Activated naive CD8-positive, alpha-beta T cell treated with anti-CD3 and anti-CD28 coated beads, Interleukin-2, amount 50 U/mL, for 24 hours (primary cell): ENCODE measurements around the gene GAS7.

Experiments used
- ATAC-seq: fragments of 150-1000 bp; cut with Tn5 transposase; one replicate; pipeline ENCODE4 v1.10.0; 2021
- DNase-seq: peaks from one replicate; pipeline ENCODE4 v3.0.0; 2021
- H3K27ac Mint-ChIP-seq: one replicate; pipeline ENCODE4 v1.8.0; 2021; ENCODE audit warnings: mild to moderate bottlenecking, mixed read lengths
- H3K27me3 Mint-ChIP-seq: one replicate; pipeline ENCODE4 v1.8.0; 2021; ENCODE audit warnings: mixed read lengths
- H3K36me3 Mint-ChIP-seq: one replicate; pipeline ENCODE4 v1.8.0; 2021; ENCODE audit warnings: low read depth, mixed read lengths
- H3K4me1 Mint-ChIP-seq: one replicate; pipeline ENCODE4 v1.8.0; 2021; ENCODE audit warnings: mixed read lengths
- H3K4me3 Mint-ChIP-seq: one replicate; pipeline ENCODE4 v1.8.0; 2021; ENCODE audit warnings: mild to moderate bottlenecking, moderate library complexity, mixed read lengths
- H3K9me3 Mint-ChIP-seq: one replicate; pipeline ENCODE4 v1.8.0; 2021; ENCODE audit warnings: mixed read lengths

The GAS7 gene

DNA sequence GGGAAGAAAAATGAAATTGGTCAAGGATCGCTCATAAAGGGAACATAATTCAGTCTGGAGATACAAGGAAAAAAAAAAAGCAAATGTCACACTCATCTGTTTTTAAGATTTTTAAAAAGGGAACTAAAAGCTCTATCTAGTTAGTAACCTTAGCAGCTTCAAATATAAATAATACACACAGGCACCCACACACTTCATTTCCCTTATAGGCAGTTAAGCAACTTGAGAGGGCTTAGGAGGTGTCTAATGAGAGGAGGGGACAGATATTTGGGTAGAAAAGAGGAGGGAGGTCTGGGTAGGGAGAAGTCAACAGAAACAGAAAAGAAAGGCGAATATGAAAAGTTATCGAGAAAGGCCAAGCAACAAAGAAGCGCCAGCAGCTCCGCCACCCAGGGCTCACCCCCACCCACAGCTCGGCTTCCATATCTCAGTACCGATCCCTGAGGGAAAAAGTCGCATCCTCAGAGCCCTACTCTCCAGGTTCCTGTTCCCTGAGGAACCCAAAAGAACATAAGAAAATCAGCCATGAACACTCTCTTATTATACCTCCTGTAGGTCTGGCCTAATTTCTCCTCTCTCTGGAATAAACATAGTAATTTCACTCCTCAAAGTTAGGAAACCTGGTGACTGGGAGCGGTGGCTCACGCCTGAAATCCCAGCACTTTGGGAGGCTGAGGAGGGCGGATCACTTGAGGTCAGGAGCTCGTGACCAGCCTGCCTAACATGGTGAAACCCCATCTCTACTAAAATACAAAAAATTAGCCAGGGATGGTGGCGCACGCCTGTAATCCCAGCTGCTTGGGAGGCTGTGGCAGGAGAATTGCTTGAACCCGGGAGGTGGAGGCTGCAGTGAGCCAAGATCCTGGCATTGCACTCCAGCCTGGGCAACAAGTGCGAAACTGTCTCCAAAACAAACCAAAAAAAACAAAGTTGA is 223.7 kb downstream of the GAS7 start:
- Mint-ChIP-seq H3K4me1 (peaks cover 4% of the 10 kb centered on the region), H3K27me3 (no peaks in the 10 kb centered on the region), H3K36me3 (no peaks in the 10 kb centered on the region), H3K4me3 (no peak overlapping the region), H3K27ac (no peak overlapping the region), H3K9me3 (no peaks in the 10 kb centered on the region)
- no peak for DNase-seq
- ATAC-seq = no peak

DNA sequence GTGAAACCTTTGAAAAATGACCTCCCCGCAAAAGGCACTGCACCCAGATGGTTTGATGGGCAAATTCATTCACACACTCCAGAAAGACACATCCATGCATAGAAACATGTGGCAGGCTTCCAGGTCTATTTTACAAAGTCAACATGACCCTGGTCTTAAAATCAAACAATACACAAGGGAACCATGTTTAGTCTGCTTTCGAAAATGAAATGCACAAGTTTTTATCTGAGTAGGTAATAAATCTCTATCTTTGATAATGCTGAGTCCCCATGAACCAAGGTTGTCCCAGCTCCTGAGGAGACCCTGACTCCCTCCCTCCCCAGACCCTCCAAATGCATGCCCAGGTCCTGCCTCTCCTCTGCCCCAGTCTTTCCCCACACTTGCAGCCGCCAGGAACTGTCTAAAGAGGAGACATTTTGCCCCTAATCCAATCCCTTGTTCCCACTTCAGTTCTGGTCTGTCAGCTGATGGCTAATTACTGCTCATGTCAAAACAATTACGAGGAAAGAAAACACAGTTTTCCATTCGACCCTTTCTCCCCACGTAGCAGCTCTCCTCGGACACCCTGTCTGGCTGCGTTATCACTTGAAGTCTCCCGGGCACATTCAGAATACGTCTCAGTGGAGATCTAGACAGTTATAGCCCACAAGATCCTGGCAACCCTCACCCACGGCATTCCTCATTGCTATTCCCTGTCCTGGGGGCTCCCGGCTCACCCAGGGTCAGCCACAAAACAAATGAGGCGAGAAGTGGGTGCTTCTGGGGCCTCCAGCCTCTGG is 224.5 kb downstream of the GAS7 start:
- Mint-ChIP-seq H3K36me3 (no peaks in the 10 kb centered on the region), H3K4me3 (no peak overlapping the region), H3K9me3 (no peaks in the 10 kb centered on the region), H3K27me3 (no peaks in the 10 kb centered on the region), H3K27ac (no peak overlapping the region), H3K4me1 (peaks cover 4% of the 10 kb centered on the region)
- DNase-seq = no peak
- ATAC-seq = no peak

DNA sequence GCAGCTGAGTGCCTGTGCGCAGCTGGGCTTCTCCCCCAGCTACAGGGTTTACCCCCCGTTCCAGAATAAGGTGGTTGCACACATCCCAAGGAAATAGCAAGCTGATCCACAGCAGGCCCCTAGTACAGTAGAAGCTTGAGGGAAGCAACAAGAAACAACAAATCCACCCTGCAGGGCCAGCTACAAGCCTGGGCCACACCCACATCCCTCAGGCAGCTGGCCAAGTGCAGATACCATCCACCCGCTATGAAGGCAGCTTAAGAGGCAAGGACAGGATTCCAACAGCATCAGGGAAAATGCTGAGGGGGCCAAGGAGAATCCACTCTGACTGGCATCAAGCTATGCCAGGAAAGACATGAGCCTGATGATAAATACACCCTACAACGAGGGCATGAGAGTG is 226.4 kb downstream of the GAS7 start:
- Mint-ChIP-seq H3K27ac (no peak overlapping the region), H3K27me3 (no peaks in the 10 kb centered on the region), H3K4me3 (no peak overlapping the region), H3K9me3 (no peaks in the 10 kb centered on the region), H3K36me3 (no peaks in the 10 kb centered on the region), H3K4me1 (no peaks in the 10 kb centered on the region)
- DNase-seq = no peak
- no peak for ATAC-seq

DNA sequence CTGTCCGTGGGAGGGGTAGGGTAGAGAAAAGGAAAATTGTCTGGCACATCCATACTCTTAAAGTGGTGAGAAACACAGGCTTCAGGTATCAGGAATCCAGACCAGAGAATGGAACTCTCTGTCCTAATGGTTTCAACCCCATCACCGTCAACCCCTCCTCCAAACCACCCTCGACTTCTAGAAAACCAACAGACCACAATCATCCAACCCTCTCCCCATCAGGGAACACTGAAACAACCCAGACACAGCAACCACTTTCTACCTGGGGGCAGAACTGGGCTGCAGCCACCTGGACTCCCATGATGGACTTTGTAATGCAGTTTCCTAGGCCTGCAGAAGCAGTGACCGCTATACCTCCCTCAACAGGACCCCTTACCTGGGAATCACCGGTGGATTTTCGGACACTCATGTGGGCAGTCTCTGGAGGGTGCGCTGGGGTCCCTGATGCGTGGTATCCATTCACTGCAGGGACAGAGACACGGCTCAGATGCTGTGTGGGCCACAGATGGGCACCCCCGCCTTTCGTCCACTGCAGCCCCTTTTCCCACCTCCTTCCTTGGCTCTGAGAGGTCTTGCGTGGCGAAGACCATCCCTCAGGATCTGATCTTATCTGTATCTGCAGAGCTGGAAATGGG is 229.0 kb downstream of the GAS7 start:
- ATAC-seq (no peak), DNase-seq (no peak)
- no peak overlapping the region for H3K4me3 Mint-ChIP-seq
- H3K36me3 Mint-ChIP-seq = no peaks in the 10 kb centered on the region
- H3K9me3 Mint-ChIP-seq = no peaks in the 10 kb centered on the region
- no peaks in the 10 kb centered on the region for H3K4me1 Mint-ChIP-seq
- H3K27me3 Mint-ChIP-seq = no peaks in the 10 kb centered on the region
- no peak overlapping the region for H3K27ac Mint-ChIP-seq

DNA sequence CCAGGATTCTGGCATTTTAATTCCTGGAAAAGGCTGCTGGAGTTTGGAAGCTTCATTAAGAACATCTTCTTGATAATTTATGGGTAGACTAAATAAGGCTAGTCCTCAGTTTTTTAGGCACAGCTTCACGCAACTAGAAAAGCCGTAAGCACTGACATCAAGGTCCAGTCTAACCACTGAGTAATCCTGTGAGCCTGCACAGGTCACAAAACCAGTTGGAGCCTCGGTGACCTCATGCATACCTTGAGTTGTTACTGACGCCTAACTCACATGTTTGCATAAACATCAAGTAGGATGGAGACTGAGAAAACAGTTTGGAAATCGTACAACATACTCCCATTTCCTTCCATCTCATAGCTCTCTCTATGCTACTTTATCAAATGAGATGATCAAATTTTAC is 229.5 kb downstream of the GAS7 start:
- H3K27me3 Mint-ChIP-seq = no peaks in the 10 kb centered on the region
- no peaks in the 10 kb centered on the region for H3K9me3 Mint-ChIP-seq
- ATAC-seq = no peak
- DNase-seq = no peak
- no peaks in the 10 kb centered on the region for H3K36me3 Mint-ChIP-seq
- H3K4me3 Mint-ChIP-seq = no peak overlapping the region
- H3K4me1 Mint-ChIP-seq = no peaks in the 10 kb centered on the region
- no peak overlapping the region for H3K27ac Mint-ChIP-seq

DNA sequence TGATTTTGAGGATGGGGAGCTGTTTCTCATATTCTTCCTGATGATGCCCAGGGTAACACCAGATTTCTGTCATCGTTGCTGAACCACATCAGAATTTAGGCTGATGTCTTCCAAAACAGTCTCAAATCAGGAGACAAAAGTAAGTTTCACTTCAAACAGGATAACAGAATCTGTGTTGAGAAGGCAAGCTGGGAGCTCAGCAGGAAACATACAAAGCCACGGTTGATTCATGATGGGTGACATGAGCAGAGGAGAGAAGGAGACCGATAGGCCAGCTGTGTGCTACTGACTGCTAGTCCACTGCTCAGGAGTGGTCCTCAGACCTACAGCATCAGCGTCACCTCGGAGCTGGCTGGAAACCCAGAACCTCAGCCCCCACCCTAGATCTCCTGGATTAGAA is 230.4 kb downstream of the GAS7 start:
- Mint-ChIP-seq H3K27me3 (no peaks in the 10 kb centered on the region), H3K36me3 (no peaks in the 10 kb centered on the region), H3K4me3 (no peak overlapping the region), H3K4me1 (no peaks in the 10 kb centered on the region), H3K9me3 (no peaks in the 10 kb centered on the region), H3K27ac (no peak overlapping the region)
- ATAC-seq = no peak
- no peak for DNase-seq

DNA sequence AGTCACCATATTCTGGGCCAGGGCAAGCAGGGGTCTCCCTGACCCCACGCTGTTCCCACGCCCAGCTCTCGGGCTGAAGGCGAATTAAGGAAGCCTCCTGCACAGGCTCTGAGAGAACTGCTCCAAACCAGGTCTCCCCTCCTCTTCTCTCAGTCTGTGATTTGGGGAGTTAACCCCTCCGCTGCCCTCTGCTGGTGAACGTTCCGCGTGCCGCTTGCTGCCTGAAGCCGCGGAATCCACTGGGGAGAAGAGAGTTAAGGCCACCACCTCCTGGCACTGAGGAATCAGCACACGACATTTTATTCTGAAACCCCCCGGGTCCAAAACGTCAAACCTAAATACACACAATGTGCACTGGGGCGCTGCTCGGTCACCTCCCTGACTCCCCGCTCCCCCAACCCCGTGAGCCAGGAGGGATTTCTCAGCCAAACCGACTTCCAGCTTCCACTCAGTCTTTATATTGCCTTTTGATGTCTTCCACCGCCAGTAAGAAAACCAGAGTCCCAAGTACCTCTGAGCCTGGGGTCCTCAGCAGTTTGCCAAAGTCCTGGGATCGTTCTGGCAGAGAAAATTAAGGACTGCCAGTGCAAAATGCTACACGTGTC is 238.9 kb downstream of the GAS7 start:
- DNase-seq (peak; percentile 59), ATAC-seq (no peak)
- H3K4me3 Mint-ChIP-seq = no peak overlapping the region
- no peaks in the 10 kb centered on the region for H3K4me1 Mint-ChIP-seq
- no peaks in the 10 kb centered on the region for H3K9me3 Mint-ChIP-seq
- H3K36me3 Mint-ChIP-seq = no peaks in the 10 kb centered on the region
- peaks cover 7% of the 10 kb centered on the region for H3K27me3 Mint-ChIP-seq
- no peak overlapping the region for H3K27ac Mint-ChIP-seq

DNA sequence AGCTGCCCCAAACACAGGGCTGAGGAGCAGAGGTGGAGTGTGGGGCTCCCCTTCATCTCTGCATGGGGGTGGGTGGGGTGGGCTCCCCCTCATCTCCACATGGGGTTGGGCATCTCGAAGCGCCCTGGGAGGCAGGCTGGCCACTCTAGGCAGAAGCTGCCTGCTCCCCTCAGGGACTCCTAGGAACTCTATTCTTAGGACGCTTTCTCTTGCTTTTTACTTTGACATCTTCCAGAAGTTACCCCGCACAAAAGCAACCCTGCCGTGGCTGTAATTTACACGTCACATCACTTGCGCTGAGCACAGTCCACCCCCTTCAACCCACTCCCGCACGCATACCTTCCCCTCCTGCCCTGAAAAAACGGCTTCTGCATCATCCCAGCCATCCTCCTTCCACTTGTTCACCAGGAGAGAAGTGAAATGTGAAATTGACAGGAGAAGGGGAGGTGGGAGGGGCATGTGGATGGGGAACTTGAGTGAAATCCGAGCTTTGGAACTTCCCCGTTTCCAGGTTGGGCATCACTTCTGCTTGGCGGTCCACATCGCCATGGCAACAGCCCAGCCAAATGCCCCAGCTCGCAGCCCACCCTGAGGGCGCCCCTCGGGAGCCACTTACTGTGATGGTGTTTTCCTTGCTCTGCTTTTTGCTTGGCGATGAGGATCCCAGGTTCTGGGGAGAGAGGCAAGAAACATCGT is 239.7 kb downstream of the GAS7 start:
- H3K27ac Mint-ChIP-seq = no peak overlapping the region
- no peaks in the 10 kb centered on the region for H3K4me1 Mint-ChIP-seq
- DNase-seq (no peak), ATAC-seq (no peak)
- peaks cover 7% of the 10 kb centered on the region for H3K27me3 Mint-ChIP-seq
- H3K36me3 Mint-ChIP-seq = no peaks in the 10 kb centered on the region
- no peaks in the 10 kb centered on the region for H3K9me3 Mint-ChIP-seq
- no peak overlapping the region for H3K4me3 Mint-ChIP-seq

DNA sequence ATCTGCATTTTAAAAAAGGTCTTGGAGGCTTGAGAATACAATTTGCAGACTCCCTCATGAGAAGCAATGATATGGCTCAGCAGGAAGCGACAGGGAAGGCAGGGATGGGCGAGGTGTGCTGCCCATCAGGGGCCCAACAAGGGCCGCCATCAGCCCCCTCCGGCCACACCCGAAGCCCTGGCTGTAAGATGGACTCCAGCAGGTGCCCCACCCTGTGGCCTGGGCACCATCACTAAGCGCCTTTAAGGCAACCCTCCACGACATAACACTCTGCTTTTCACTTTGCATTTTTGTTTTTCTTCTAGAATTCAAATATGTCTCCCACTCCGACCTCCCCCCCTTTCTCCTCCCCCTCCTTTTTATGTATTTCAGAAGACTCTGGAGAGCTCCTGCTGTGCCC is 241.2 kb downstream of the GAS7 start:
- Mint-ChIP-seq H3K27ac (no peak overlapping the region), H3K27me3 (peaks cover 7% of the 10 kb centered on the region), H3K9me3 (no peaks in the 10 kb centered on the region), H3K4me1 (no peaks in the 10 kb centered on the region), H3K36me3 (no peaks in the 10 kb centered on the region), H3K4me3 (no peak overlapping the region)
- DNase-seq (no peak), ATAC-seq (no peak)

DNA sequence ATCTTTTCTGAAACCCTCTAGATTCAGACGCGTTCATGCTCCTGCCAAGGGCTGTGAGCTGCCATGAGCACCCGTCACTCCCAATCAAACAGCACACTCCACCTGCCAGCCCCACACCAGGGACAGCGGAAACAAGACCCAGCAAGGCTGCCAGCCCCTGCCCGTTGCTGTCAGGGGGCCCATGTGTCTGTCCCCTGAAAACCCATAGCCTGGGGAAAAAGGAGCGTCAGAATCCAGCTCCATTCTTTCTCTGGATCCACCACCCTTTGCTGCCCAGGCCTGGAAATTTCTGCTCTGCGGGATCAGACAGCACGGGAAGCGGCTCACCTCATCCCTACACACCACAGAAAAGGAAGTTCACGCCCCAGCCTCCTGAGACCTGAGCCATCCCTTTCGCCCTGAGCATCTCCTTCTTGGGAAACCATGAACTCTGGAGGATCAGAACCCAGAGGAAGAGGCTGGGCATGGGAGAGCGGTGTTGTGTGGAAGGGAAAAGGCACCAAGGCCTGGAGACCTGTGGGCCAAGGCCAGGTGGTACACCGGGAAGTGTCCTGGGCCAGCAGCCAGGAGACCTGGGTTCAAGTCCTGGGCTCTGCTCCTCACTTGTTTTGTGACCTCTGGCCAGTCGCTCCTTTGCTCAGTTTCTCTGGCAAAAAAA is 241.8 kb downstream of the GAS7 start:
- no peaks in the 10 kb centered on the region for H3K9me3 Mint-ChIP-seq
- no peak for DNase-seq
- H3K27me3 Mint-ChIP-seq = peaks cover 7% of the 10 kb centered on the region
- no peak overlapping the region for H3K4me3 Mint-ChIP-seq
- H3K27ac Mint-ChIP-seq = no peak overlapping the region
- H3K36me3 Mint-ChIP-seq = no peaks in the 10 kb centered on the region
- ATAC-seq = no peak
- H3K4me1 Mint-ChIP-seq = no peaks in the 10 kb centered on the region

DNA sequence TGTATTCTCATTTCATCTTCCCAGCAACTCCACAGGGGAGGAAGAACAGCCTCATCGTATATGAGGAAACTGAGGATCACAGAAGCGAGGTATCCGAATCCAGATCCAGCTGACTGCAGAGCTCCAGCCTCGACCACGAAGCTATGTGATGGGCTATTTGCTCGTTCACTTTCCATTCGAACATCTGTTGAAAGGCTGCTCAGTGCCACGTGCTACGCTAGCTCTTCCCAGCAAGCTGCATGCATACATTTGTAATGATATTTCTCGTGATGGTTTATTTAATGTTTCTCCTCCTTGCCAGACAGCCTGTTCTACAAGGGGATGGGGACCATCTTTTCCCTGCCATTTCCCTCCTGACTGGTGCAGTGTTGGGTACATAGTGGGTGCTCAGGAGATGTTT is 244.9 kb downstream of the GAS7 start:
- Mint-ChIP-seq H3K4me3 (no peak overlapping the region), H3K36me3 (no peaks in the 10 kb centered on the region), H3K27me3 (no peaks in the 10 kb centered on the region), H3K27ac (no peak overlapping the region), H3K4me1 (no peaks in the 10 kb centered on the region), H3K9me3 (no peaks in the 10 kb centered on the region)
- DNase-seq = no peak
- no peak for ATAC-seq

DNA sequence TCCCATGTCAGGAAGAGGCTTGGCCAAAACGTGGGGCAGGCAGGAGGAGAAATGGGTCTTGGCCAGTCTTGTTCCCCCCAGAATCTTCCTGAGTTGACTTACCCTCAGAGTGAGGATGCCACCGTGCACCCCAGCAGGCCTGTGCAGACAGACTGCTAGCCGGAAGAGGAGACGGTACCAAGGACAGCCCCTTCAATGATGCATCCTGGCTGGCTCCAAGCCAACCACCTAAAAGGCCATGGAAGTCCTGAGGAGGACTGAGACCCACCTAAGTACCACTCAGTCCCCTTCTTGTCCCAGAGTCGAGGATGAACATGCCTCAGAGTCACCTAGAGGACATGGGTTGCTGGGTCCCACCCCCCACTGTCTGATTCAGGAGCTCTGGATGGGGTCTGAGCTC is 246.6 kb downstream of the GAS7 start:
- ATAC-seq (no peak), DNase-seq (no peak)
- H3K27ac Mint-ChIP-seq = no peak overlapping the region
- no peak overlapping the region for H3K4me3 Mint-ChIP-seq
- H3K9me3 Mint-ChIP-seq = no peaks in the 10 kb centered on the region
- H3K36me3 Mint-ChIP-seq = no peaks in the 10 kb centered on the region
- H3K4me1 Mint-ChIP-seq = no peaks in the 10 kb centered on the region
- H3K27me3 Mint-ChIP-seq = no peaks in the 10 kb centered on the region

DNA sequence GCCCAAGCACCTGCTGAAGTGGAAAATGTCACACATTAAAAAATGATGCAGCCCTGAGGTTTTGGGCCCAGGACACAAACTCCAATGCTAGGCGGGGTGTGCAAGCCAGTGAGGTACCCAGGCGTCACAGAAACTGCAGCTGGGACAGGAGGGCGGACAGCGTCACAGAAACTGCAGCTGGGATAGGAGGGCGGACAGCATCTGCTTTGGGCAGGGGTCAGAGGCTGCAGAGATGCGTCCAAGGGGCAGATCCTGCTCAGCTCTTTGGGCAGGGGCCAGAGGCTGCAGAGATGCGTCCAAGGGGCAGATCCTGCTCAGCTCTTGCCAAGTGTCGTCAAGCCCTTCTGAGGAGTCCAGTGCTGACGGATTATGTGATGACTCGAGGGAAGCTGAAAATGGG is 249.5 kb downstream of the GAS7 start:
- no peak for DNase-seq
- Mint-ChIP-seq H3K9me3 (no peaks in the 10 kb centered on the region), H3K27me3 (no peaks in the 10 kb centered on the region), H3K27ac (no peak overlapping the region), H3K4me3 (no peak overlapping the region), H3K4me1 (no peaks in the 10 kb centered on the region), H3K36me3 (no peaks in the 10 kb centered on the region)
- ATAC-seq = no peak

DNA sequence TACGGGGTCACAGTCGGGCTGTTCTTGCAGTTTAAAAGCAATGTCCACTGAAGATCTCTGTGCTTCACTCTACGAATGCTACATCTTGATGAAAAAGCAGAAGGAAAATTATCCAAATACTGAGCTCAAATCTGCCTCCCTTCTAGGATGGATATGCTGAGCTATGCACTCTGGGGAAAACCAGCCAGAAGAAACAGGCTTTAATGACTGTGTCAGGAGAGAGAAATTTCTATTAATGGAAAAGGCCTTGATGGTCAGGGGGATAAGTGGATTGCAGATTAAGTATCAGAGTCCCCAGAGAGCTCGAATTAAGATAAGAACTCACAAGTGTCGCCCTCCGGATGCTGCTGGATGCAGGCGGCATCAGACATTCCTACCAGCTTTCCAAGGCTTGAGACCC is 253.7 kb downstream of the GAS7 start:
- H3K9me3 Mint-ChIP-seq = no peaks in the 10 kb centered on the region
- no peak overlapping the region for H3K27ac Mint-ChIP-seq
- no peaks in the 10 kb centered on the region for H3K27me3 Mint-ChIP-seq
- ATAC-seq = no peak
- no peaks in the 10 kb centered on the region for H3K4me1 Mint-ChIP-seq
- no peaks in the 10 kb centered on the region for H3K36me3 Mint-ChIP-seq
- H3K4me3 Mint-ChIP-seq = no peak overlapping the region
- no peak for DNase-seq
